Mesothelial cell of epicardium (in vitro differentiated cells): Measurements from ENCODE around the gene CACNG6. TPM values are rescaled to one million over a fixed set of nuclear protein-coding genes. Genes with fewer than 3 reads are reported as not detected.

Experiments
- DNase-seq, 2 experiments: peaks; one replicate each; pipeline ENCODE4 v3.0.0; 2021; ENCODE audit warnings: low spot score in 2 of 2; ENCODE audit not compliant: unreplicated experiment in 2 of 2
- H3K27ac Mint-ChIP-seq: 2 replicates; pipeline ENCODE4 v1.8.0; 2021; ENCODE audit warnings: mixed read lengths
- H3K27me3 Mint-ChIP-seq: 2 replicates; pipeline ENCODE4 v1.8.0; 2021; ENCODE audit warnings: low read depth, mixed read lengths
- H3K36me3 Mint-ChIP-seq: 2 replicates; pipeline ENCODE4 v1.8.0; 2021; ENCODE audit warnings: mixed read lengths
- H3K4me1 Mint-ChIP-seq: 2 replicates; pipeline ENCODE4 v1.8.0; 2021; ENCODE audit warnings: mixed read lengths
- H3K4me3 Mint-ChIP-seq: 2 replicates; pipeline ENCODE4 v1.8.0; 2021; ENCODE audit warnings: mild to moderate bottlenecking, moderate library complexity, mixed read lengths
- H3K9me3 Mint-ChIP-seq: 2 replicates; pipeline ENCODE4 v1.8.0; 2021; ENCODE audit warnings: mixed read lengths
- CTCF ChIP-seq: fragments of 200-600 bp; sonication (generic); IDR thresholded peaks from one replicate; pipeline ENCODE4 v1.5.0; 2021; ENCODE audit warnings: antibody characterized with exemption; ENCODE audit not compliant: unreplicated experiment
- total RNA-seq: library from RNA; stranded (reverse); gene quantifications from 3 replicates; pipeline ENCODE4 v1.2.1, GENCODE V29; 2021

Gene CACNG6
- 4.3 to 5.7 TPM (median 5.3 TPM) in 3 replicates for total RNA-seq

- H3K27ac Mint-ChIP-seq: peak within 1 kb of the TSS; percentile 62
- peaks cover 20% of the 10 kb centered on the region for H3K27me3 Mint-ChIP-seq
- H3K9me3 Mint-ChIP-seq: no peaks in the 10 kb centered on the region
- H3K4me3 Mint-ChIP-seq: peak within 1 kb of the TSS; percentile 64
- no peaks in the 10 kb centered on the region for H3K36me3 Mint-ChIP-seq
- TF ChIP-seq CTCF: no peak
- no peak for DNase-seq
- peaks cover 10% of the 10 kb centered on the region for H3K4me1 Mint-ChIP-seq
Observed at GRCh38 chr19:53991224-53992113, at the start of gene CACNG6. TSS of gene CACNG6 (plus strand) at chr19:53991637. CDS start at chr19:53992878, 1,241 bp downstream.

DNA sequence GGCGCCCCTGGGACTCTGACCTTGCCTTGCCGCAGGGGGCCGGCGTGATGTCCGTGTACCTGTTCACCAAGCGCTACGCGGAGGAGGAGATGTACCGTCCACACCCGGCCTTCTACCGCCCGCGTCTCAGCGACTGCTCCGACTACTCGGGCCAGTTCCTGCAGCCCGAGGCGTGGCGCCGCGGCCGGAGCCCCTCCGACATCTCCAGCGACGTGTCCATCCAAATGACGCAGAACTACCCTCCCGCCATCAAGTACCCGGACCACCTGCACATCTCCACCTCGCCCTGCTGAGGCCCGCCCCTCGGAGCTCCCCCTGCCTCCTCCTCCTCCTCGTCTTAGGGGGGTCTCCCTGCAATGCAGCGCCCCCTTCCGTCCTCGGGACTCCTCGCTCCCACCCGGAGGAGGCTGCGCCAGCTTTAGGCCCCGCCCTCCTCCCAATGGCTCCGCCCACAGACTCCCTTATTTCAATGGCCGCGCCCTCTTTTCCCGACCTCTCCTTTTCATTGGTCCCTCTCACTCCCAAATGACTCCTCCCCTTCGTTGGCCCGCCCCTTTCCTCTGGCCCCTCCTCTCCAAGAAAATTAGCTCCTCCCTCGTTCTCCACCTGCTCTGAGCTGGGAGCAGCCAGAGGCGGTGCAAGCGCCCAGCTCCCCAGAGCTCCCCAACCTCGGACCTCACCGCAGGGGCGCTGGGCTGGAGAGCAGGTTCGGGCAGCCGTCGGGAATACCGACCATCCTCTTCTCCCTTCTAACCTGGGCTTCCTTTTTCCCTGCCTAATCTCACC, 49.2 kb upstream of the CACNG6 start:
- Mint-ChIP-seq H3K4me1 (no peaks in the 10 kb centered on the region), H3K9me3 (no peaks in the 10 kb centered on the region), H3K36me3 (no peaks in the 10 kb centered on the region), H3K27ac (no peak overlapping the region), H3K4me3 (no peak overlapping the region), H3K27me3 (peaks cover 81% of the 10 kb centered on the region)
- no peak for TF ChIP-seq CTCF
- no peak for DNase-seq

- Mint-ChIP-seq H3K9me3 (no peaks in the 10 kb centered on the region), H3K4me3 (no peak overlapping the region), H3K27ac (no peak overlapping the region), H3K36me3 (no peaks in the 10 kb centered on the region), H3K27me3 (peaks cover 79% of the 10 kb centered on the region), H3K4me1 (no peaks in the 10 kb centered on the region)
- DNase-seq: no peak
- TF ChIP-seq CTCF: no peak
Observed at GRCh38 chr19:53944416-53944815, 47.0 kb upstream of the CACNG6 start.

GRCh38 chr19:53944933-53945332, 46.5 kb upstream of the CACNG6 start:
- no peak overlapping the region for H3K27ac Mint-ChIP-seq
- H3K4me3 Mint-ChIP-seq: no peak overlapping the region
- H3K36me3 Mint-ChIP-seq: no peaks in the 10 kb centered on the region
- H3K27me3 Mint-ChIP-seq: peaks cover 75% of the 10 kb centered on the region
- DNase-seq: no peak
- H3K9me3 Mint-ChIP-seq: no peaks in the 10 kb centered on the region
- no peak for TF ChIP-seq CTCF
- H3K4me1 Mint-ChIP-seq: no peaks in the 10 kb centered on the region

DNA sequence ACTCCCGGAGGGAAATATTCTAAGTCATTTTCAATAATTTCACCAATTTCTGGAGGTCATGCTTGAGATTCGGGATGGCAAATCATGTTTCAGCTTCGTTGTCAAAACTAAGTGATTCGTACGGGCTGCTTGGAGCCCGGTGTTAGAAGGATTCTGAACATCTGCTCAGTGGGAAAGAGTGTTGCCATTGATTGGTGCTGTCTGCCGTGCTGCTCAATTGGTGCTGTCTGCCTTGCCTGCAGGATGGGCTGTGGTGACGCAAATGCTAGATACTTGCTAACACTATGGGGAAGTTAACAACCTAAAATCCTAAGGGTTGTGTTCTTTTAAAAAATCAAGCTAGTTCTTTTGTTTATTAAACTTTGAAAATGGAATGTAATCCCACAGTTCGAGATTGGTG, 46.0 kb upstream of the CACNG6 start:
- H3K4me3 Mint-ChIP-seq: no peak overlapping the region

More for the DNA sequence above, 46.0 kb upstream of the CACNG6 start:
- Mint-ChIP-seq H3K27ac (no peak overlapping the region), H3K9me3 (no peaks in the 10 kb centered on the region), H3K36me3 (no peaks in the 10 kb centered on the region), H3K4me1 (no peaks in the 10 kb centered on the region), H3K27me3 (peaks cover 70% of the 10 kb centered on the region)
- no peak for TF ChIP-seq CTCF
- no peak for DNase-seq
